Posterior cingulate gyrus (tissue), 11 donors: ENCODE data around the gene RAC3.
"Not testable (repeated sequence)": the region's sequence is repeated elsewhere in the genome, so short reads cannot be mapped to it uniquely, and the experiment has no call there.

Source experiments
- DNase-seq, 10 donors: peaks; one replicate each; pipeline versions ENCODE4 v3.0.0 to v3.0.0-alpha.2; 2020 to 2021; ENCODE audit warnings: mixed read lengths in 3 of 10
- intact Hi-C: fragments of 100-400 bp; cut with DNase I; formaldehyde crosslinking; loops from one replicate; pipeline ENCODE4 v1.15.1; 2023

RAC3 gene

DNA sequence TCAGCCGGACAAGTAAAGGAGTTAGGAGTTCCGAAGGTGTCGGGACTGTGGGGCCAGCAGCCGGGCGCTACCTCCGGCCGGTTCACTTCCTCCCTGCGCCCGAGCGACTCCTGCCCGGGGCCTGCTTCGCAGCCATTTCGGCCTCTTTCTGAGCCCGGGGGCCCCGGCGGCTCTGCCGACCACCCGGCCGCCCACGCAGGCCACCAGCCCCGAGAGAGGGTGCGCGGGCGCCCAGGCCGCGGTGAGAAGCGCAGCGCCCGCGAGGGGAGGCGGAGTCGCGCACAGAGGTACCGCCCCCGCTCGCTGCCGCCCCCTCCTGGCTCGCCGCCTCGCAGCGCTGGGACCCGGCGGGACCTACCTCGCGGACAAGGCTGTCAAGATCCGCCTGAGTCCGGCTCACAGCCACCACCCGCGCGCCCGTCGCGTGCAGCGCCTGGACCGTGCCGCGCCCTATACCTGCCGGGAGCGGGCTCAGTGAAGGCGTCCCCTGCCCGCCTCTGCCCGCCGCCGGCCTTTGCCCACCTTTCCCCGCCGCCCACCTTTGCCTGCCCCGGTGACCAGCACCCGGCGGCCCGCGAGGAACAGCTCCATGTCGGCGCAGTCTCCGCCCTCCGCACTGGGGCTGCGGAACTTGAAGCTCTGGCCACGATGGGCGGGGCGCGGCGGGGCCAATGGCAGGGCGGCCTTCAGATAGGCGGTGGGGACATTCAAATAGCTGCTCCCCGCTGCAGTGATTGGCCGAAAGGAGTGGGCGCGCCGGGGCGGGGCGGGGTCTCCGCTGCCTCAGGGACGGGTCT is 5.8 kb downstream of the RAC3 start, which contains the start of gene DCXR:
Gene DCXR, minus strand, starts transcription at position 606 of the 797 bp plus-strand sequence. Its CDS starts 15 bp downstream, at position 591.
- peak; percentile 95 to 100 (median 98) for DNase-seq
- intact Hi-C loops = no loop called here

DNA sequence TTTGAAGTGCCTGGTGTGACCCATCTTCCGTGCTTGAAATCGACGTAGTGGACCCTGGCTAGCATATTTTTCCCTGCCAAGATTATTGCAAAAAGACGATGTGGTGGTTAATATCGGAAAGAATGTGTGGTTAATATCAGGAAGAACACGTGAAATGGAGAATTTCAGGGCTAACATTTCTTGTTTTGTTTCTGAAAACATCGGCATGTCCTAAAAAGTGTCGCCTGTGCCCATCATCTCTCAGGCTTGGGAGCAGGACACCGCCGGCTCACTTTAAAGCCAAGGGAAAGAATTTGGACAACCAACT is 6.4 kb downstream of the RAC3 start:
- no peak for DNase-seq
- intact Hi-C loops = no loop called here

DNA sequence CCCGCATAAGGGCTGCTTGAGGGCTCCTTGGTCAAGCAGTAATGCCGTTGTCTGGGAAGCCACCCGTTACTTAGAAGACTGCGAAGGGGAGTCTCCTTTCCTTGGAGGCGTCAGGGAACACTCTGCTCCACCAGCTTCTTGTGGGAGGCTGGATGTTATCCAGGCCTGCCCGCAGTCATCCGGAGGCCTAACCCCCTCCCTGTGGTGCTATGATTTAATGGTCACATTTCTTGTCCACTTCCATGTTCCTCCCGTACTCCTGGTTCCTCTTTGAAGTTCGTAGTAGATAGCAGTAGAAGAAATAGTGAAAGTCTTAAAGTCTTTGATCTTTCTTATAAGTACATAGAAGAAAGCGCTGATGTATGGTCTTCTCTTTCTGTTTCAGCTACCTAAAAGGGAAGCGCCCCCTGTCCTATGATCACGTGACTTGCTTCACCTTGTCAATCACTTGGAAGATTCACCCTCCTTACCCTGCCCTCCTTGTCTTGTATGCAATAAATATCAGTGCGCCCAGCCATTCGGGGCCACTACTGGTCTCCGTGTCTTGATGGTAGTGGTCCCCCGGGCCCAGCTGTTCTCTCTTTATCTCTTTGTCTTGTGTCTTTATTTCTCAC is 7.4 kb downstream of the RAC3 start:
- intact Hi-C loops, DNase-seq: not testable (repeated sequence)

- no peak for DNase-seq
- intact Hi-C loops = no loop called here
These were observed 8.3 kb downstream of the RAC3 start for GRCh38 chr17:82039695-82040299.

GRCh38 chr17:82041144-82041814 is 9.8 kb downstream of the RAC3 start:
- DNase-seq = no peak
- intact Hi-C loops = no loop called here

DNA sequence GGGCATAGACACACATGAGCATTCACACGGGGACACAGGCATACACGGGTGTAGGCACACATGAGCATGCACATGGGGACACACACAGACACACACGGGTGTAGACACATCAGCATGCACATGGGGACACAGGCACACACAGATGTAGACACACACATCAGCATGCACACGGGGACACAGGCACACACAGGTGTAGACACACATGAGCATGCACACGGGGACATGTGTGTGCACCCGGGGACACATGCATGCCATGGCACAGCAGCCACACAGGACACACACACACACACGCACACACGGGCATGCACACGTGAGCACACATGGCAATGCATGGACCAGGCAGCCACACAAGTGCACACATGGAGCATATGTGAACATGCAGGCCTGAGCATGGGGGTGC is 11.2 kb downstream of the RAC3 start:
- intact Hi-C loops = no loop called here
- DNase-seq = no peak

- intact Hi-C loops = no loop called here
- no peak for DNase-seq
These were observed 12.0 kb downstream of the RAC3 start for GRCh38 chr17:82043507-82043906.

GRCh38 chr17:82045936-82046484 is 14.5 kb downstream of the RAC3 start:
- no peak for DNase-seq
- intact Hi-C loops = no loop called here

GRCh38 chr17:82046903-82047302 is 15.4 kb downstream of the RAC3 start:
- intact Hi-C loops = no loop called here
- no peak for DNase-seq

- intact Hi-C loops = no loop called here
- DNase-seq = no peak
These were observed 15.9 kb downstream of the RAC3 start for GRCh38 chr17:82047379-82047778.

DNA sequence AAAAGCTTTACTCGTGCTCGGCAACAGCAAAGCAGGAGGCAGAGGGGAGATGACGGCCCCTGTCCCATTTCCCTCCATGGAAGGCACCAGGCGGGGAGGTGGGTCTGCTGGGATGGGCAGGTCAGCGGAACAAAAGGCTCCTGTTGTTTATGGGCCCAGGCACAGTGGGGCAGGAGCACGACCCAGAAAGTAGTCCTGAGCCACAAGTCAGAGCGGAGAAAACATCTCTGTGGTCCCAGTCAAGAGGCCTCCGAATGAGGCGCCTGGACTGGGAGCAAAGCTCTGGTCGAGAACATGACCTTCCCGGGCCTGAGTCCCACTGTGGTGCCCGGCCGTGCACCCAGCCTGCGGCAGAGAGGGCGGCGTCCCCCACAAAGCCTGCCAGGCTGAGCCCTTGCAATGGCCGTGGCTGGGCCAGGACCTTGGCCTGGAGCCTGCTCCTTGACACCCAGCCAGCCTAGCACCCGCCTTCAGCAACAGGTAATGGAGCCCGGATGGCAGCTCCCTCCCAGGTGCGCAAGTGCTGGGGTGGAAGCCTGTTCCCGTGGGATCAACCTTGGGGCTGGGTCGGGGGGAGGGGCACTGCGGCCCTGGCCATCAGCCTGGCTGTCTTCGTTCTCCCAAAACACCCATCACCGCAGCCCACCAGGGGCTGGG is 16.6 kb downstream of the RAC3 start:
- intact Hi-C loops = no loop called here
- DNase-seq = no peak

GRCh38 chr17:82048571-82048971 is 17.1 kb downstream of the RAC3 start:
- no peak for DNase-seq

DNA sequence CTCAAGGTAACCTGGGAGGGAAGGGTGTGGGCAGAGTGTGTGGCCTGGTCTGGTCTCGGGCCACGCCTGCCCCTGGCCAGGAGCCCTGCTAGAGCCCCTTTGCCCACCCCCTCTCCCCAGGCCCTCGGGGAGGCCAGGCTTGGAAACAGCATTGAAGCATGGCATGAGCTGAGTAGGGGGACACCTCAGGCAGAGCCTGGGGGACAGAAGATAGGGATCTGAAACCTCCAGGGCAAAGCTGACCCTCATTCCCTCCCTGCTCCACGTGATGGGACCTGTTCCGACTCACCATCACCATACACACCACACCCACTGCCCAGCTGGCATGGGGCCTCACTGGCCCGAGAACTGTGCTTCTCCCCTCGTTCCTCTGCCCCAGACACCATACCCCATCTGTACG is 17.6 kb downstream of the RAC3 start:
- DNase-seq = peak in 1 of 10 donors; percentile 0
- intact Hi-C loops = no loop called here

More at GRCh38 chr17:82048571-82048971, 17.1 kb downstream of the RAC3 start:
- intact Hi-C loops = no loop called here

- DNase-seq = peak in 2 of 10 donors; percentile 5 to 86
- intact Hi-C loops = no loop called here
These were observed 18.1 kb downstream of the RAC3 start for GRCh38 chr17:82049521-82049971.

GRCh38 chr17:82050152-82050760 is 18.8 kb downstream of the RAC3 start:
- intact Hi-C loops = no loop called here
- DNase-seq = peak in 2 of 10 donors; percentile 4 to 65

- intact Hi-C loops = no loop called here
- peak in 2 of 10 donors; percentile 72 to 84 for DNase-seq
These were observed 19.5 kb downstream of the RAC3 start for GRCh38 chr17:82050761-82051641.

- peak; percentile 74 to 98 (median 84) for DNase-seq
- intact Hi-C loops = loop anchor here (1.0 kb wide), 1 partner anchor 13 kb away; the partner anchor contains the start of gene DUS1L
These were observed 20.5 kb downstream of the RAC3 start, which contains the start of the genes GPS1 and RFNG for GRCh38 chr17:82051776-82052637. GPS1 (plus strand) TSS chr17:82051898; CDS start chr17:82051932, 34 bp downstream. RFNG (minus strand) TSS chr17:82051811; CDS start chr17:82051766, 45 bp downstream.
